Smooth muscle cell (in vitro differentiated cells): Measurements from ENCODE around the gene PCDHB8. TPM values are rescaled to one million over a fixed set of nuclear protein-coding genes. Genes with fewer than 3 reads are reported as not detected.
"Not testable (repeated sequence)": the region's sequence is repeated elsewhere in the genome, so short reads cannot be mapped to it uniquely, and the experiment has no call there.

ENCODE experiments used
- DNase-seq: peaks from one replicate; lab custom pipeline; 2025; ENCODE audit not compliant: unreplicated experiment; lab: John Stamatoyannopoulos, UW
- H2AFZ ChIP-seq: fragments of 200-600 bp; sonication (generic); 2 replicates; pipeline ENCODE4 v1.6.0; 2016; ENCODE audit warnings: antibody characterized with exemption, low read depth, mild to moderate bottlenecking
- H3F3A ChIP-seq: fragments of 200-600 bp; sonication (generic); 2 replicates; pipeline ENCODE4 v1.6.0; 2017; ENCODE audit warnings: antibody characterized with exemption, low read depth
- H3K27ac ChIP-seq: fragments of 200-600 bp; sonication (generic); 2 replicates; pipeline ENCODE4 v1.5.1; 2016; ENCODE audit warnings: low read depth, mild to moderate bottlenecking
- H3K27me3 ChIP-seq: fragments of 200-600 bp; sonication (generic); 2 replicates; pipeline ENCODE4 v1.6.1; 2016; ENCODE audit warnings: low read depth, mild to moderate bottlenecking
- H3K36me3 ChIP-seq: fragments of 200-600 bp; sonication (generic); 2 replicates; pipeline ENCODE4 v1.5.1; 2016; ENCODE audit warnings: low read depth
- H3K4me1 ChIP-seq: fragments of 200-600 bp; sonication (generic); 2 replicates; pipeline ENCODE4 v1.5.1; 2016; ENCODE audit warnings: low read depth
- H3K4me2 ChIP-seq: fragments of 200-600 bp; sonication (generic); 2 replicates; pipeline ENCODE4 v1.6.0; 2016; ENCODE audit warnings: mild to moderate bottlenecking
- H3K4me3 ChIP-seq: fragments of 200-600 bp; sonication (generic); 2 replicates; pipeline ENCODE4 v1.5.1; 2016; ENCODE audit warnings: mild to moderate bottlenecking
- H3K79me2 ChIP-seq: fragments of 200-600 bp; sonication (generic); 2 replicates; pipeline ENCODE4 v1.6.0; 2016; ENCODE audit warnings: low read depth, mild to moderate bottlenecking
- H3K9ac ChIP-seq: fragments of 200-600 bp; sonication (generic); 2 replicates; pipeline ENCODE4 v1.6.0; 2016; ENCODE audit warnings: low read depth
- H3K9me3 ChIP-seq: fragments of 200-600 bp; sonication (generic); replicated peaks from 2 replicates; pipeline ENCODE4 v1.5.1; 2016; ENCODE audit warnings: low read depth
- H4K20me1 ChIP-seq: fragments of 200-600 bp; sonication (generic); 2 replicates; pipeline ENCODE4 v1.6.0; 2016; ENCODE audit warnings: low read depth
- CTCF ChIP-seq: fragments of 200-600 bp; sonication (generic); IDR thresholded peaks from 2 replicates; pipeline ENCODE4 v1.5.1; 2017; ENCODE audit warnings: borderline replicate concordance, mild to moderate bottlenecking, antibody characterized with exemption; ENCODE audit not compliant: insufficient read depth, poor library complexity, severe bottlenecking
- WGBS: methylation state at CpG from one replicate; pipeline ENCODE4 v1.1.7; 2016; ENCODE audit warnings: low lambda C conversion rate; 5-methylcytosine and 5-hydroxymethylcytosine counted together
- polyA plus RNA-seq: library from polyadenylated mRNA; unstranded; fragments of >200 nt; fragmentation: Nextera tagmentation; extraction: Ambion mirVana; gene quantifications from 2 replicates; pipeline ENCODE4 v1.2.1, GENCODE V29; 2016
- total RNA-seq: library from RNA; depleted of rRNA; stranded (reverse); fragments of >200 nt; gene quantifications from 2 replicates; pipeline ENCODE4 v1.2.3, GENCODE V29; 2014

PCDHB8 gene
- total and polyA plus RNA-seq, 2 experiments from 2014 or later, result 0.90 to 1.1 TPM

GRCh38 chr5:141182248-141182647 is 4.7 kb downstream of the PCDHB8 start, which contains the start of gene PCDHB16:
PCDHB16 (plus strand) TSS chr5:141182387; CDS start chr5:141182560, 173 bp downstream.
- H3K79me2 ChIP-seq, result no peaks in the 10 kb centered on the region
- no peaks in the 10 kb centered on the region for H4K20me1 ChIP-seq
- WGBS, result 33% methylated on average over 13 of the region's 13 CpGs
- DNase-seq, result no peak
- H3K27me3 ChIP-seq, result no peaks in the 10 kb centered on the region
- H3K9ac ChIP-seq, result peak within 1 kb of the TSS; percentile 10
- no peaks in the 10 kb centered on the region for H3K4me1 ChIP-seq
- no peaks in the 10 kb centered on the region for H3F3A ChIP-seq
- H3K4me2 ChIP-seq, result peak within 1 kb of the TSS; percentile 65
- peaks cover 8% of the 10 kb centered on the region for H3K9me3 ChIP-seq
- peak within 1 kb of the TSS; percentile 44 for H3K4me3 ChIP-seq
- H3K27ac ChIP-seq, result peak within 1 kb of the TSS; percentile 3
- H2AFZ ChIP-seq, result peak within 1 kb of the TSS; percentile 6
- H3K36me3 ChIP-seq, result no peaks in the 10 kb centered on the region
- peak; percentile 43 for TF ChIP-seq CTCF

GRCh38 chr5:141184117-141184855 is 6.7 kb downstream of the PCDHB8 start:
- H4K20me1 ChIP-seq, H3K4me1 ChIP-seq, H3K9ac ChIP-seq, H3K4me3 ChIP-seq, DNase-seq, H3K79me2 ChIP-seq, H2AFZ ChIP-seq, H3K9me3 ChIP-seq, H3F3A ChIP-seq, H3K27me3 ChIP-seq, H3K4me2 ChIP-seq, H3K36me3 ChIP-seq, H3K27ac ChIP-seq: not testable (repeated sequence)
- WGBS, result 95% methylated on average over 29 of the region's 69 CpGs

- no peak for DNase-seq
- no peaks in the 10 kb centered on the region for H4K20me1 ChIP-seq
- H3K4me3 ChIP-seq, result peak within 1 kb of the TSS; percentile 26
- H3K79me2 ChIP-seq, result no peaks in the 10 kb centered on the region
- WGBS, result 44% methylated on average over 9 of the region's 9 CpGs
- no peaks in the 10 kb centered on the region for H3K27me3 ChIP-seq
- no peak within 1 kb of the TSS for H3K27ac ChIP-seq
- H3K36me3 ChIP-seq, result no peaks in the 10 kb centered on the region
- H3K9ac ChIP-seq, result no peak within 1 kb of the TSS
- peak within 1 kb of the TSS; percentile 43 for H3K4me2 ChIP-seq
- no peak within 1 kb of the TSS for H2AFZ ChIP-seq
- peaks cover 8% of the 10 kb centered on the region for H3K9me3 ChIP-seq
- H3K4me1 ChIP-seq, result no peaks in the 10 kb centered on the region
- peak; percentile 51 for TF ChIP-seq CTCF
- H3F3A ChIP-seq, result no peaks in the 10 kb centered on the region
Observed at GRCh38 chr5:141186897-141187512, 9.4 kb downstream of the PCDHB8 start, which contains the start of gene PCDHB9. PCDHB9 (plus strand) TSS chr5:141187161; CDS start chr5:141187319, 158 bp downstream.

GRCh38 chr5:141188682-141189081 is 11.1 kb downstream of the PCDHB8 start:
- not testable (repeated sequence) for DNase-seq, H3F3A ChIP-seq, H3K4me2 ChIP-seq, H3K27ac ChIP-seq, H3K9me3 ChIP-seq, H3K4me1 ChIP-seq, H3K4me3 ChIP-seq, H3K9ac ChIP-seq, H3K79me2 ChIP-seq, H3K27me3 ChIP-seq, H2AFZ ChIP-seq, H4K20me1 ChIP-seq, H3K36me3 ChIP-seq
- WGBS, result 95% methylated on average over 25 of the region's 37 CpGs

GRCh38 chr5:141189131-141189530 is 11.5 kb downstream of the PCDHB8 start:
- not testable (repeated sequence) for H3K27me3 ChIP-seq, DNase-seq, H3K4me3 ChIP-seq, H3K4me2 ChIP-seq, H4K20me1 ChIP-seq, H3K79me2 ChIP-seq, H3K9ac ChIP-seq, H3K4me1 ChIP-seq, H3K9me3 ChIP-seq, H3K27ac ChIP-seq, H2AFZ ChIP-seq, H3K36me3 ChIP-seq, H3F3A ChIP-seq
- 95% methylated on average over 18 of the region's 35 CpGs for WGBS
